Lower leg skin (tissue), 4 donors: ENCODE data around the gene ADSS1. TPM values are rescaled to one million over a fixed set of nuclear protein-coding genes. Genes with fewer than 3 reads are reported as not detected.

ENCODE experiments used
- DNase-seq, 2 donors: peaks; one replicate each; pipeline ENCODE4 v3.0.0-alpha.2; 2019; ENCODE audit warnings: low spot score in 2 of 2
- H3K4me3 ChIP-seq: fragments of 200-600 bp; sonication (generic); 2 replicates; pipeline ENCODE4 v1.5.1; 2017; ENCODE audit warnings: mild to moderate bottlenecking, low read depth; ENCODE audit not compliant: poor library complexity, severe bottlenecking
- CTCF ChIP-seq, 3 donors: fragments of 450-650 bp; IDR thresholded peaks; one replicate each; pipeline ENCODE4 v1.5.1; 2016; ENCODE audit warnings: antibody characterized with exemption in 3 of 3, mild to moderate bottlenecking in 3 of 3, moderate library complexity in 2 of 3
- POLR2A ChIP-seq, 2 donors: fragments of 450-650 bp; IDR thresholded peaks; one replicate each; pipeline ENCODE4 v1.6.1; 2016 to 2017; ENCODE audit warnings: antibody characterized with exemption in 2 of 2, mild to moderate bottlenecking in 1 of 2, moderate library complexity in 1 of 2
- WGBS, 2 donors: methylation state at CpG; one replicate each; pipeline ENCODE4 v1.1.5; 2018; 5-methylcytosine and 5-hydroxymethylcytosine counted together
- intact Hi-C: fragments of 100-400 bp; cut with DNase I; formaldehyde crosslinking; loops from one replicate; pipeline ENCODE4 v1.15.0; 2023; ENCODE audit warnings: low total_unique reads
- total RNA-seq, 4 donors: library from RNA; depleted of rRNA; stranded (reverse); fragments of >200 nt; gene quantifications; one replicate each; pipeline ENCODE4 v1.1.0, GENCODE V29; 2016

The ADSS1 gene
- total RNA-seq, 4 donors from 2014 or later: 5.5 to 8.7 (median 7.2) TPM

DNA sequence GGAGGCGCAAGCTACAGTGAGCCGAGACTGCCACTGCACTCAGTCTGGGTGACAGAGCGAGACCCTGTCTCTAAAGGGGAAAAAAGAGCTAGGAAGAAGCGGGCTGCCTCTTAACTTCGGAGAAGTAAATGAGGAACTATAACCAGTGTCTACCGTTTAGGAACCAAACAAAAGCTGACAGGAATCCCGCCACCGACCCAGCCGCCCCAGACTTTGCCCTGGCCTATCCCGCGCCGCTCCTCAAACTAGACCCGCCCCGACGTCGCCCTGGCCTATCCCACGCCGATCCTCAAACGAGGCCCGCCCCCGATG lies 28.4 kb downstream of the ADSS1 start:
- TF ChIP-seq POLR2A (IDR thresholded peaks at IDR 0.05): no peak
- no peak for TF ChIP-seq CTCF (IDR thresholded peaks at IDR 0.05)
- 3% methylated on average over 21 of the region's 21 CpGs for WGBS, 2 donors
- no peak for DNase-seq
- intact Hi-C loops: no loop called here
- no peak overlapping the region for H3K4me3 ChIP-seq

GRCh38 chr14:104752735-104753527 lies 28.9 kb downstream of the ADSS1 start, which contains the start of gene SIVA1:
SIVA1 (plus strand) TSS chr14:104753147; CDS start chr14:104753202, 55 bp downstream.
- peak; percentile 99 to 100 for DNase-seq
- peak within 1 kb of the TSS; percentile 91 for H3K4me3 ChIP-seq
- TF ChIP-seq CTCF (IDR thresholded peaks at IDR 0.05) (no peak), POLR2A (IDR thresholded peaks at IDR 0.05) (peak in 1 of 2 donors; percentile 69)
- 0 to 1% methylated on average over 34 to 62 of the region's 95 CpGs for WGBS, 2 donors
- intact Hi-C loops: no loop called here

DNA sequence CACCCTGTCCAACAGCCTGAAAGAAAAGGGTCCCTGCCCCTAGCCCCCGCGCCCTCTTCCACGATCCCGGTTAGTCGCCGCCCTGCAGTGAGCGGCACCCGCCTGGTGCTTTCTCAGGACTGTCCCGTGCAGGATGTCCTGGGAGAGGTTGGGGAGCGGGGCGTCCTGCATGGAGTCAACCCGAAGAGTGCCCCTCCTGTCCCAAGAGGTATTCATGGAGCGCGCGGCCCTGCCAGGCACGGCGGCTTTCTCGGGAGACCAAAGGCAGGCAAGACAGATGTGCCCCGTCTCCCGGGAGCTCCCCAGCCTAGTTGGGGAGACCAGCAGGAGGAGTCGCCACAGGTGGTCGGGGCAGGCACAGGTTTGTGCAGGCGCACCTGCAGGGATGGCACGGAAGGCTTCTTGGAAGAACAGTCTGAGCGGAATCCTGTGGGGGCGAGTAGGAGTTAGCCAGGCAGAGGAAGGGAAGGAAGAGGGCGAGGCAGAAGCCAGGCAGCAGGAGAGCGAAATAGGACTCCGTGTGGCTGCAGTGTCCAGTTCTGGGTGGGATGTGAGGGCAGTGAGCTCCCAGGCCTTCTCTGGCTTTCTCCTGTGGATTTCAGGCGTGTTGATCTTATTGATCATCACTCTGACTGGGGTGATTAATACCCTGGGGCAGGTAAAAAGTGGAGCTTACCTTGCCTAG lies 29.6 kb downstream of the ADSS1 start:
- intact Hi-C loops: no loop called here

GRCh38 chr14:104754213-104754851 lies 30.3 kb downstream of the ADSS1 start:
- no peak overlapping the region for H3K4me3 ChIP-seq
- 50 to 53% methylated on average over 13 of the region's 13 CpGs for WGBS, 2 donors
- intact Hi-C loops: no loop called here
- DNase-seq: no peak
- no peak for TF ChIP-seq CTCF (IDR thresholded peaks at IDR 0.05)
- no peak for TF ChIP-seq POLR2A (IDR thresholded peaks at IDR 0.05)

More for the DNA sequence above, 29.6 kb downstream of the ADSS1 start:
- peak overlapping the region; percentile 91 for H3K4me3 ChIP-seq
- WGBS, 2 donors: 3% methylated on average over 12 to 19 of the region's 30 CpGs
- TF ChIP-seq CTCF (IDR thresholded peaks at IDR 0.05): no peak
- no peak for TF ChIP-seq POLR2A (IDR thresholded peaks at IDR 0.05)
- DNase-seq: no peak

- WGBS, 2 donors: 78 to 85% methylated on average over 11 of the region's 11 CpGs
- no peak for TF ChIP-seq POLR2A (IDR thresholded peaks at IDR 0.05)
- no peak for TF ChIP-seq CTCF (IDR thresholded peaks at IDR 0.05)
- intact Hi-C loops: no loop called here
- no peak for DNase-seq
- no peak overlapping the region for H3K4me3 ChIP-seq
Observed at GRCh38 chr14:104755621-104756020, 31.6 kb downstream of the ADSS1 start.
